IPS-18c (cell line): ENCODE measurements around the gene GOPC.

Source experiments
- H3K4me3 ChIP-seq: 2 replicates; pipeline ENCODE4 v1.7.0; 2013; ENCODE audit warnings: low read depth, mild to moderate bottlenecking, low read length, moderate library complexity; ENCODE audit not compliant: insufficient read depth
- H3K9me3 ChIP-seq: one replicate; pipeline ENCODE4 v1.6.1; 2013; ENCODE audit warnings: mild to moderate bottlenecking, low read length, moderate library complexity; ENCODE audit not compliant: control insufficient read depth, insufficient read depth

Gene GOPC

DNA sequence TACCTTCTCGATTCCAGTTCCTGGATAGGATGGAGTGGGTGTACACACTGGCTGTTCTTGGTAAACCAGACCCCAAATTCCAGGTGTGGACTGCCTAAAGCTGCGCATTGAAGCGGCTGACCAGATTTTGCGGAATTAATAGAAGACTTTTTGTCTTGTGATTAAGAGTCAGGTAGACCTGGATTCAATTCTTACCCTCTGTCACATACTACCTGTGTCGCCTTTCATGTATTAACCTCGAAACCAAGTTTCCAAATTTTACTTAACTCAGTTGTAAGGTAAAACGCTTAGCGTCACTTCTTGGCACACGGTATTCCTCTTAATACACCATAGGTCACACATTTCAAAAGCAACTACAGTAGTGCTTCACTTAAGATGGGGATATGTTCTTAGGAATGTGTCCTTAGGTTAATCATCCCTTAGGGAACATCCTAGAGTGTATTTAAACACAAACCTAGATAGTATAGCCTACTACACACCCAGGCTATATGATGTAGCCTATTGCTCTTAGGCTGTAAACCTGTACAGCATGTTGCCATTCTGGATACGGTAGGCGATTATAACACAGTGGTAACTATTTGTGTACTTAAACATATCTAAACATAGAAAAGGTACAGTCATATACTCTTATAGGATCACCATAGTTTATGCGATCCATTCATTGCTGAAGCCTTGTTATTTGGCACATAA lies 733 bp upstream of the GOPC start:
- Histone ChIP-seq H3K9me3 (peaks cover 3% of the 10 kb centered on the region), H3K4me3 (peak overlapping the region; percentile 79)

DNA sequence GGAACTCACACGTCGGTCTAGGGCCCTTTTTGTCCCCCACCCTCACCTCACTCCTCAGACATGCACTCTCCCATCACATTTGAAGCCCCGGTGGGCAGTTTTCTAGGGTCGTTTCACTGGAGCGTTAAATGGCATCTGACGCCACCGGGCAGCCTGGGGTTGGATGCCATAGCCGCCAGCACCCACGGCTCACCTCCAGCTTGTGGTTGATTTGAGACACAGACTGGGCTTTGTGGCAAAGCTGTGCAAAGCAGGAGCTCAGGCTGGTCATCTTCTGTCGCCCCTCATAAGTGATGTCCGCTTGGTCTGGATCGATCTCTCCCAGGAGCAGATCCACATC lies 530 bp downstream of the GOPC start:
- peaks cover 3% of the 10 kb centered on the region for H3K9me3 ChIP-seq
- peak overlapping the region; percentile 79 for H3K4me3 ChIP-seq

DNA sequence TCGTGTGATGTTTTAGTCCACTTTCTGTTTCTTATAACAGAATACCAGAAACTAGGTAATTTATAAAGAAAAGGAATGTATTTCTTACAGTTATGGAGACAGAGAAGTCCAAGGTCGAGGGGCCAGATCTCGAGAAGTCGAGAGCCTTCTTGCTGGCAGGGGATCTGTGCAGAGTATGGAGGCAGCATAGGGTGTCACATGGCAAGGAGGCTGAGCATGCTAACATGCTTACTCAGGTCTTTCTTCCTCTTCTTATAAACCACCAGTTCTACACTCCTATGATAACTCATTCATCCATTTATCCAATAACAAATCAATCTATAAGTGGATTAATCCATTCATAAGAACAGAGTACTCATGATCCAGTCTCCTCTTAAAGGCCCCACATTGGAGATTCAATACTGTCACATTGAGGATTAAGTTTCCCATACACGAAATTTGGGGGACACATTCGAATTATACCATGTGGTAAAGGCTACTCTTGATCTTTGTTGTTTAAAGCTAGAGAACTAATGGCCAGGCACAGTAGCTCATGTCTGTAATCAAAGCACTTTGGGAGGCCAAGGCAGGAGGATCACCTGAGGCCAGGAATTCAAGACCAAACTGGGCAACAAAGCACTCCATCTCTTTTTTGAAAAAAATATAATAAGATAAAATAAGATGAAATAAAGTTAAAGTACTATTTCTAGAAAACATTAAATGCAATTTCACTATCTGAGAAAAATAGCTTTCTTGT lies 2.1 kb downstream of the GOPC start:
- Histone ChIP-seq H3K4me3 (no peak overlapping the region), H3K9me3 (peaks cover 3% of the 10 kb centered on the region)

DNA sequence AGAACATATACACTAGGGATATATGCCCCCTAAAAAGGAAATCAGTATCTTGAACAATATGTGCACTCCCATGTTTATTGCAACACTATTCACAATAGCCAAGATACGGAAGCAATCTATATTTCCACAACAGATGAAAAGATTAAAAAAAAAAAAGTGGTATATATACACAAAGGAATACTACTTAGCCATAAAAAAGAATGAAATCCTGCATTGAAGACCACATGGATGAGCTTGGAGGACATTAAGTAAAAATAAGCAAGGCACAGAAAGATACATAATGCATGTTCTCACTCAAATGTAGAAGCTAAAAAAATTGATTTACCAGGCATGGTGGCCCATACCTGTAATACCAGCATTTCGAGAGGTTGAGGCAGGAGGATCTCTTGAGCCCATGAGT lies 4.6 kb downstream of the GOPC start:
- Histone ChIP-seq H3K4me3 (no peak overlapping the region), H3K9me3 (peaks cover 3% of the 10 kb centered on the region)

DNA sequence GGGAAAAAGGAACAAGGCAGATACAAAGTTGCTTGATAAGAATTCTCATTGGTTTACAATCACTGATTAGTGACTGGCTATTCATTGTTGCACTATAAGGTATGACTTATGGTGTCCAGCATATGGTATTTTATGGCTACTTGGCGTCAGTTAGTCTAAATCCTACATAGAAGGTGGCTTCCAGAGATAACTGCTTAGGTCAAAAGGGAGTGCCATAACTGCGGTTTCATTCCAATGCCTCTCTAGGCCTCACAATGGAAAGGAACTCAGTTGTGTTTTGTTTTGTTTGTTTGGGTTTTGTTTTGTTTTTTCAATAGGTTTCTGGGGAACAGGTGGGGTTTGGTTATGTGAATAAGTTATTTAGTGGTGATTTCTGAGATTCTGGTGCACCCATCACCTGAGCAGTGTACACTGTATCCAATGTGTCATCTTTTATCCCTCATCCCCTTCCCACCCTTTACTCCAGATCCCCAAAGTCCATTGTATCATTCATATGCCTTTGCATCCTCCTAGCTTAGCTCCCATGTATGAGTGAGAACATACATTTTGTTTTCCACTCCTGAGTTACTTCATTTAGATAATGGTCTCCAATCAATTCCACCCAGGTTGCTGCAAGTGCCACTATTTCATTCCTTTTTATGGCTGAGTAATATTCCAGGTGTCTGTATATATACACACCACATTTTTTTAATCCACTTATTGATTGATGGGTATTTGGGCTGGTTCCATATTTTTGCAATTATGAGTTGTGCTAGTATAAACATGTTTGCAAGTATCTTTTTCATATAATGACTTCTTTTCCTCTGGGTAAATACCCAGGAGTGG lies 7.0 kb downstream of the GOPC start:
- H3K9me3 ChIP-seq, result peaks cover 3% of the 10 kb centered on the region
- no peak overlapping the region for H3K4me3 ChIP-seq

DNA sequence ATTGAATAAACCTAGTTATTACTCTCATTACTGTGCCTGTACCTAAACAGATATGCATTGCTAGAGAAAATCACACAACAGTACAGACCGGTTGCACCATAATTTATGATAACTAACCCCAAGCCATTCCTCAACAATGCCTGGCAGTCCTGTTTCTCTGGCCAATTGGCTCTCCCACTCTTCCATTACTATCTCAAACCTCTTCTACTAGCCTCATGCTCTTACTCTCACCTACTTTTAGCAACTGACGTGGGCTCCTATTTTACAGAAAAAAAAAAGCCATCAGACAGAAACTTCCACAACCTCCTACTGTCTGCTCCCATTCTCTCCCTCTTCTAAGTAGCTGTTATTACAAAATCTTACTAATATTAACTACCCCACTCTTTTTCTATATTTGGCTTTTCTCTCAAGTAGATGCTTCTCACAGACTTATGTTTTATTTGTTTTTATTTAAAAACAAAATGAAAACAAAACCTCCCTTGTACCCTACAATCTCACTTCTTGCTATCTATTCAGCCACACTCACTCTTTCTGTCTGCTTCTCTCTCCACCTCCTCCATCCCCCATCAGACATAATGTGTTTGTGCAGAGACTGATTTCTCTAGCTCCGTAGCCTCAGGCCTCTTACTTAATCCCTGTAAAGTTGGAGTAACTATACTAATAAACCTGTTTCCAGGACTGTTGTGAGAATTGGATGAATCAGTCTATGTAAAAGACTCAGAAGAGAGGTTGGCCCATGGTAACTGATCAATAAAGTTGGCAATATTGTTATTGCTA lies 9.1 kb downstream of the GOPC start:
- Histone ChIP-seq H3K9me3 (no peaks in the 10 kb centered on the region), H3K4me3 (no peak overlapping the region)

DNA sequence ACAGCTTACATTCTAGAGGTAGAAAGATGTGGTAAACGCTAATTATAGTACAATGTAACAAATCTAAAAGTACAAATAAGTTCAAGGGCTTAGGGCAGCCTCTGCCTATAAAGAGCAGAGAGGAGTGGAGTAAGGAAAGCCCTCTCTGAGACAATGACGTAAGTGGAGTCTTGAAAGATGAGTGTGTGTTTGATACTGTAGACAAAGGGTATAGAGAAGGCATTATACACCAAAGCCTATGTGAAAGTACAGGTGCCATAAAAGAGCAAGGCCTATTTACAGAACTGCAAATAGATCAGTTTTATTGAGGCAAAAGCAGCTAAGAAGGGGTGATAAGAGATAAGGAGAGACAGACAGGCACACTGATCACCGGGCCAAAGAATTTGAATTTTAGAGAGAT lies 10.9 kb downstream of the GOPC start:
- no peak overlapping the region for H3K4me3 ChIP-seq
- H3K9me3 ChIP-seq, result no peaks in the 10 kb centered on the region

DNA sequence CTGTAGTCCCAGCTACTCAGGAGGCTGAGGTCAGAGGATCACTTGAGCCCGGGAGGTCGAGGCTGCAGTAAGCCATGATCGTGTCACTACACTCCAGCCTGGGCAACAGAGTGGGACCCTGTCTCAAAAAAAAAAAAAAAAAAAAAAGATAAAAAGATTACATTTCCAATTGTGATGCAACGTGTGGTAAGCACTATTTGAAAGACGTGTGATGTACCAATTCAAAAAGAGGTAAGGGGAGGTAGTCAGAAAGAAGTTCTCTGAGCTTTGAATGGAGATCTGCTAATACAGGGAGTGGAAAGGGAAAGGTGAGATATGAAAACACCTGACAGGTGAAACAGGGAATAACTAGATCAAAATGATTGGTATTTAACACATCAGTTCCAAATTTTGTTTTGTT lies 11.9 kb downstream of the GOPC start:
- H3K4me3 ChIP-seq, result no peak overlapping the region
- H3K9me3 ChIP-seq, result no peaks in the 10 kb centered on the region

DNA sequence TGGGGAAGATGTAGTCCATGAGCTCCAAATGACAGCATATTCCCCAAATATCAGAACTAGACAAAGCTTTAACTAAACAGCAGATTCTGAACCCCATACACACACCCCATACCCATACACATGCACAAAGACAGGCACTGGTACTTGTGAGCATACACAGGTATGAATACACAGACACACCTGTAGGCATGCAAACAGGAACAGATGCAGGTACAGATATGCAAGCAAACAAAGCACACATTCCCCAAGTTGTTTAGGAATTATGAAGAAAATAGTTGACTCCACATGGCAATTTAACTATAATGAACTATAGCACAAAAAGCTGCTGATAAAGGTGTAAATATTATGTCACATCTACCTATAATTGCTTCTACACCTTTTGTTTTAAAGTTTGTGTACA lies 16.7 kb downstream of the GOPC start:
- Histone ChIP-seq H3K4me3 (no peak overlapping the region), H3K9me3 (no peaks in the 10 kb centered on the region)

DNA sequence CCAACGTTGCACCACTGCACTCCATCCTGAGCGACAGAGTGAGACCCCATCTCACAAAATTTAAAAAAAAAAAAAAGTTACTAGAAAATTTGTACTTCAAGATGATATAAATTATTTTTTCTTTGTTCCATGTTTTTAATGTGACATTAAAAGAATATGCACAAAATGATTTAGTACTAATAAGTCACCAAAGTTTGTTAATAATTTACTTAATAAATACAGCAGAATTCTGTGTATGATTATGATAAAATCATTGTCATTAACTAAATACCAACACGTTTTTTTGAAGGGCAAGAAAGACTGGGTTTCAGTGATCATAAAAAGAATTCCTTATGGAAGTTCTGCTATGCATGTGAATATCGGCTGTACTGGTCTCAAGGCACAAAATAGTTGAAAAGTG lies 28.1 kb downstream of the GOPC start:
- no peaks in the 10 kb centered on the region for H3K9me3 ChIP-seq
- H3K4me3 ChIP-seq, result no peak overlapping the region

DNA sequence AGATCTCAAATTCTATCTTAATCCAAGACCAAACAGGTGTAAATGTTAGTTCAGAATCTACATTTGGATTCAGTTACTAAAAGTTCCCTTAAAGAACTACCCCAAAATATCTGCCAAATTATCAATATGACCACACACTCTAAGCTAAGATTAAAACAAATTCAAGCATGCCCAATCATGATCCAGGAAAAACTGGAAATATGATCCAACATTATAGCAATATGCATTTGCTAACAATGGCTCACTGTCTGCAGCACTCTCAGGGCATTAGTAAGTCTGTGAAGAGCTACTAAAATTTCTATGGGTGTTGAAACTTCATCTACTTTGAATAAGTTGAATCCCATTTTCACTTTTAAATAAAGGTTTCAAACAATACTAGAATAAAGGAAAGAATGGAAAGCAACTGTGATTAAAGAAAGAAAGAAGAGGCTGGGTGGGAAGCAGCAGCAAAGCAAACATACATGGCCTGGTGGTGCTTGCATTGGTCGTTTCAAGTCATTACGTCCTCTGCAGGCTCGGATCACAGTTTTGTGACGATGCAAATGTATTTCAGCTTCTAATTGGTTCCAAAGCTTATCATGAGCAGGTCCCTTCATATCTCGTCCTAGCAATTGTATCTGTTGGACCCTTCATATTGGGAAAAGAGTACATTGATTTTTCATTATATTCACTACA lies 29.2 kb downstream of the GOPC start:
- Histone ChIP-seq H3K4me3 (no peak overlapping the region), H3K9me3 (no peaks in the 10 kb centered on the region)

DNA sequence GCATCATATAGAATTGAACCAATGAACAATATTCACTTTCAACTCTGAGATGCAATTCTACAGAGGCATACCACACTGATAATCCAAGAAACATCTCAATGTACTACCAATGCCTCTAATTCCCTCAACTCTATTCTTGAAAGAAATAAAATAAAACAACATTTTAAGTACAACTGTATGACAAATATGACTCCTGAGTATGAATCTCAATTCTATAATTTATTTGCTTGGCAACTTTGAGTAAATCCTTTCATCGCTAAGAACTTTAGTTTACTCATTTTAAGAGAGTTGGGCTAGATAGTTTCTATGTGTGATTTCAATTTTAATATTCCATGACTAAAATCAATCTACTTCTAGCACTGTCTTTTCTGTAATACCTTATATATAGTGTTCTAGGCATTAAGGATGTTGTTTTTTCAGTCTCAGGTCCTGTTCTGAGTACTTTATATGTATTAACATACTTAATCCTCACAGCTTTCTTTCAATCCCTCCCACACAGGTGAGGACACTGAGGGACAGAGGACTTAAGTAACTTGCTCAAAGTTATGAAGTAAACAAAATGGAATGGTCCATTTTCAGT lies 33.4 kb downstream of the GOPC start:
- no peaks in the 10 kb centered on the region for H3K9me3 ChIP-seq
- no peak overlapping the region for H3K4me3 ChIP-seq

DNA sequence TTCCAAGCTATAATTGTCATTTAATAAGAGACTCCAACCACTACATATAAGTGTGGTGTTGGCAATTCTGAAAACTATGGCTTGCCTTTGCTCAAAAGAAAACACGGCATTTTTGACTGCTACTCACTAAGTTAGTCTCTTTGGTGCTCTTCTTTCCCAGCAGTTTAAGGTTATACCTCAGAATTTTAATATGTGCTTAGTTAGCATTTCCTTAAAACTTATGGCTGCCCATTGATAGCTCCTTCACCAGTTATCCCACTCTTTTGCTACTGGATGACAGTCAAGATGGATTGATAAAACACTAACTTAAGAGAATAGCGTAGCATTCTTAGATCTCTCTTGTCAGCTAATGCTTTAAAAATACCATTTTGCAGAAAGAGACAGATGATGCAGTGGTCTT lies 34.1 kb downstream of the GOPC start:
- Histone ChIP-seq H3K9me3 (no peaks in the 10 kb centered on the region), H3K4me3 (no peak overlapping the region)

DNA sequence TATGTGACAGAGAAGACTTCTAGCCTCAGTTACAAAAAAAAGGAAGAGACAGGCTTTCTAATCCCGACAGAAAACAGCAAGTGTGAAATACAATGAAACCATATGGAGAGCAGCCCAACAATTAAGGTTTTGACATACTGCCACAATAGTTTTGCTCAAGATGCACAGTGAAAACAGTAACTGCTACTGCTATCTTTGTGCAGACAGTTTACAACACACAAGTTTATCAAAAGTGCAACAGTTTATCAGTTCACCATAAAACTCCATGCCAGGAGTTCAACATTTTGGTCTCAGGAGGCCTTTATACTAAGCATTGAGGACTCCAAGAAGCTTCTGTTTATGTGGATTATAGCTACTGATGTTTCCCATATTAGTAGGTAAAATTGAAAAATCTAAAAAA lies 37.6 kb downstream of the GOPC start:
- no peaks in the 10 kb centered on the region for H3K9me3 ChIP-seq
- no peak overlapping the region for H3K4me3 ChIP-seq

DNA sequence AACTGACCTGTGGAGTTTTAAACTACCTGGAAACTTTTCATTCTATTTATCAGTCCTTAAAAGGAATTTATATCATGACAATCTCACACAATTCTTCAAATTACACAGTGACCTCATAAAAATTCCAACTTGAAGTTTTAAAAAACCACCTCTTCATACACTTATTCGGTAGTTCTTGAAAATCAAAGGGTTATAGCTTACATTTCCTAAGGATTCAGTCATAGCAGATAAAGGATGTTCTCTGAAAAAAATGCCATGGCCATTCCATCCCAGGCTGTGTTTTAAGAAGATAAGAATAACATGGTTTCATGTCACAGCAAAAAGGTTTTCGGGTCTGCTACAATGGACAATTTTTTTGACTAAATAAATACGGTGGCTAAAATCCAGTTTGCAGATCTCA lies 41.2 kb downstream of the GOPC start:
- no peak overlapping the region for H3K4me3 ChIP-seq
- H3K9me3 ChIP-seq, result no peaks in the 10 kb centered on the region

DNA sequence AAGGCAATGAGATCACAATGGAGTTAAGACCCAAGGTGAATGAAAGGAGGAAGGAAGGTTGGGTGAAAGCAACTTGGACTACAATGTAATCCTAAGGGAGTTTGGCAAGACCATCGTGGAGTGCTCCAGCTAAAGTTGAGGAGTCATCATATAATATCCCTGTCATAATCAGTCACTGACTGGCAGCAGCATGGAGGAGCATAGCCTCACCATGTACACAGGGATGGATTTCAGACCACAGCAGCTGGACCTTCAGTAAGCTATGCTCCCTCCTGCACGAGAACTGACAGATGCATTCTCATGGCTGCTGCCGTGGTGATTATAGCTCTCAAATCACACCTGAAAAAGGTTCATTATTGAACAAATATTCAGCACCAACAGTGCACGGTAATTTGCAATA lies 43.0 kb downstream of the GOPC start:
- H3K9me3 ChIP-seq, result no peaks in the 10 kb centered on the region

DNA sequence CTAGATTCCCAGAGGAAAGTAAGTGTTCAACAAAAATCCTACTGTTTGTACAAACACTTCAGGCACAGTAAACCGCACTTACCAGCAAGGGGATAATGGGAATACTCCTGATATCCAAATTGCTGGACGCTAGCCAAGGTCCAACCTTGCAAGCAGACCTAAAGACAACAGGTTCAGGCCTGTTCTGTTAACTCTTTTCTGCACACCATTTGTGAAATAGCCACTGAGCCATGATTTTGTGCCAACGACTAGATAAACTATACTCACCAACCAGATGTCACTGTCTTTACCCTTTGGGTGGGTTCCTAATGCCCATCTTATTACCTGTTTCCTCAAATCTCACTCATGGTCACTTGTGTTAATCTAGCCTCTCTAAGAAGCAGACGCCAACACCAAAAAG lies 43.5 kb downstream of the GOPC start:
- no peak overlapping the region for H3K4me3 ChIP-seq

More for the DNA sequence above, 43.0 kb downstream of the GOPC start:
- H3K4me3 ChIP-seq, result no peak overlapping the region

More for the DNA sequence above, 43.5 kb downstream of the GOPC start:
- no peaks in the 10 kb centered on the region for H3K9me3 ChIP-seq
